ES-I3 (cell line): ENCODE data around the gene GABRR3.

Experiments
- H3K36me3 ChIP-seq: 2 replicates; pipeline ENCODE4 v1.6.1; 2013; ENCODE audit warnings: mild to moderate bottlenecking, low read length, control low read depth, moderate library complexity; ENCODE audit not compliant: insufficient read depth
- H3K4me1 ChIP-seq: 2 replicates; pipeline ENCODE4 v1.6.1; 2013; ENCODE audit warnings: mild to moderate bottlenecking, control low read depth, low read length; ENCODE audit not compliant: insufficient read depth
- H3K9ac ChIP-seq: 2 replicates; pipeline ENCODE4 v1.6.1; 2013; ENCODE audit warnings: low read depth, mild to moderate bottlenecking, low read length, moderate library complexity
- H3K9me3 ChIP-seq: 2 replicates; pipeline ENCODE4 v1.6.1; 2013; ENCODE audit warnings: mild to moderate bottlenecking, low read length, moderate library complexity; ENCODE audit not compliant: control insufficient read depth, insufficient read depth

GABRR3 gene

GRCh38 chr3:97968376-97968775 lies 66.7 kb downstream of the GABRR3 start:
- Histone ChIP-seq H3K36me3 (no peaks in the 10 kb centered on the region), H3K4me1 (no peaks in the 10 kb centered on the region), H3K9ac (no peak overlapping the region), H3K9me3 (no peaks in the 10 kb centered on the region)

DNA sequence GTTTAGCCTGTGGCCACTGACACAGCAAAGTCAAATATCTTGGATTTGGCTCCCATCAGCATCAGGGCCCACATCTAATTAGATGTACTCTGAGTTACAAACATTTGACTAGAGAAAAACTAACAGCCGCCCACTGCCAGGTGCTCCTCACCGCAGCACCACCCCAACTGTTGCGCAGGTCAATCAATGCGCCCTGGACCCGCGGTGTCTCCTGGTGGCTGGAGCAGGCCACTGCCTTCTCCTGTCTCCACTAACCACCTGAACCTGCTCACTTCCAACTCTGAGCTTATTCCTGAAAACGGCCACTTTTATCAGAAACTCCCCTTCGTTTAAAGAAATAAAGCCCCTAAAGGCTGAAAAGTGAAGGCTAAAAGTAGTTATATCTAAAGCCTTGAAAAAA lies 67.1 kb downstream of the GABRR3 start:
- Histone ChIP-seq H3K36me3 (no peaks in the 10 kb centered on the region), H3K9ac (no peak overlapping the region), H3K9me3 (no peaks in the 10 kb centered on the region), H3K4me1 (no peaks in the 10 kb centered on the region)

GRCh38 chr3:97960993-97961766 lies 73.9 kb downstream of the GABRR3 start:
- H3K9ac ChIP-seq = no peak overlapping the region
- H3K9me3 ChIP-seq = no peaks in the 10 kb centered on the region
- H3K36me3 ChIP-seq = no peaks in the 10 kb centered on the region; the same call in 1 of the 2 replicates

GRCh38 chr3:97960551-97960950 lies 74.6 kb downstream of the GABRR3 start:
- Histone ChIP-seq H3K9me3 (no peaks in the 10 kb centered on the region), H3K9ac (no peak overlapping the region), H3K36me3 (no peaks in the 10 kb centered on the region; the same call in 1 of the 2 replicates), H3K4me1 (no peaks in the 10 kb centered on the region)

More at GRCh38 chr3:97960993-97961766, 73.9 kb downstream of the GABRR3 start:
- no peaks in the 10 kb centered on the region for H3K4me1 ChIP-seq

GRCh38 chr3:97959872-97960271 lies 75.2 kb downstream of the GABRR3 start:
- Histone ChIP-seq H3K9me3 (no peaks in the 10 kb centered on the region), H3K4me1 (no peaks in the 10 kb centered on the region), H3K36me3 (no peaks in the 10 kb centered on the region; the same call in 1 of the 2 replicates), H3K9ac (no peak overlapping the region)

- H3K9me3 ChIP-seq = no peaks in the 10 kb centered on the region
- no peaks in the 10 kb centered on the region for H3K4me1 ChIP-seq
- no peaks in the 10 kb centered on the region; the same call in 1 of the 2 replicates for H3K36me3 ChIP-seq
- H3K9ac ChIP-seq = no peak overlapping the region
These were observed 76.3 kb downstream of the GABRR3 start for GRCh38 chr3:97958796-97959195.

- H3K4me1 ChIP-seq = no peaks in the 10 kb centered on the region
- H3K36me3 ChIP-seq = no peaks in the 10 kb centered on the region; the same call in 1 of the 2 replicates
- H3K9me3 ChIP-seq = no peaks in the 10 kb centered on the region
- no peak overlapping the region for H3K9ac ChIP-seq
These were observed 76.7 kb downstream of the GABRR3 start for GRCh38 chr3:97958396-97958795.

DNA sequence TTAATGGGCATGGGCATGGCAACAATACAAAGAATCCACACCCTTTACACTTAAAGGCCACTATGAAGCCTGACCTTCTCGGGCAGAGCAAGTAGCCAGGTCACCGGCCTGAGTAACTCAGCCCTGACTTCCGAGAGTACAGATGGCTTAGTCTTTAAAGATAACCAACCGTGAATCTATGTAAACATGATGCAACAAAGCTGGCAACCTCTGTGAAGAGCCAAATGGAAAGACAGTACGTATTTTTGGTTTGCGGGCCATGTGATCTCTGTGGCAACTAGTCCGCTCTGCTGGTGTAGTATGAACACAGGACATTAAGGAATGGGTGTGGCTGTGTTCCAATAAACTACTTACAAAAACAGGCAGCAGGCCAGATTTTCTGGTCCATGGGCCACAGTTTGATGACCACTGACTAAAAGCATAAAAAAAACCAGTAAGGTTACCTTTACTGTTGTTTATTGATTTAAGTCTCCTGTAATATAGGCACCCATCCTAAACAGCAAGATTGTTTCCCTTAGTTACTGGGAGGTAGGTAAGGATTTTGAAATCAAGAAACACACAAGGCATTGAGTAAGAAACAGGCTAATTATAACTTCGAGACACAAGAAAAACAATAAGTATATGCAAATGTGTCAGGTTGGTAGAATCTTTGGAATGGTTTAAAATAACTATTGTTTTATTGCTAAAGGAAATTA lies 77.4 kb downstream of the GABRR3 start:
- Histone ChIP-seq H3K36me3 (no peaks in the 10 kb centered on the region; the same call in 1 of the 2 replicates), H3K9me3 (no peaks in the 10 kb centered on the region), H3K9ac (no peak overlapping the region), H3K4me1 (no peaks in the 10 kb centered on the region)

- H3K4me1 ChIP-seq = no peaks in the 10 kb centered on the region
- no peaks in the 10 kb centered on the region for H3K9me3 ChIP-seq
- H3K9ac ChIP-seq = no peak overlapping the region
- no peaks in the 10 kb centered on the region; the same call in 1 of the 2 replicates for H3K36me3 ChIP-seq
These were observed 79.1 kb downstream of the GABRR3 start for GRCh38 chr3:97956051-97956450.

GRCh38 chr3:97954228-97954827 lies 80.8 kb downstream of the GABRR3 start:
- Histone ChIP-seq H3K36me3 (peaks cover 4% of the 10 kb centered on the region; the same call in 1 of the 2 replicates), H3K4me1 (no peaks in the 10 kb centered on the region), H3K9me3 (no peaks in the 10 kb centered on the region), H3K9ac (no peak overlapping the region)

- H3K4me1 ChIP-seq = no peaks in the 10 kb centered on the region
- no peak overlapping the region for H3K9ac ChIP-seq
- no peaks in the 10 kb centered on the region for H3K9me3 ChIP-seq
- peaks cover 4% of the 10 kb centered on the region; the same call in 1 of the 2 replicates for H3K36me3 ChIP-seq
These were observed 82.2 kb downstream of the GABRR3 start for GRCh38 chr3:97952872-97953271.

GRCh38 chr3:97952280-97952679 lies 82.8 kb downstream of the GABRR3 start:
- no peak overlapping the region for H3K9ac ChIP-seq
- H3K9me3 ChIP-seq = no peaks in the 10 kb centered on the region
- H3K36me3 ChIP-seq = peaks cover 4% of the 10 kb centered on the region; the same call in 1 of the 2 replicates
- H3K4me1 ChIP-seq = no peaks in the 10 kb centered on the region

DNA sequence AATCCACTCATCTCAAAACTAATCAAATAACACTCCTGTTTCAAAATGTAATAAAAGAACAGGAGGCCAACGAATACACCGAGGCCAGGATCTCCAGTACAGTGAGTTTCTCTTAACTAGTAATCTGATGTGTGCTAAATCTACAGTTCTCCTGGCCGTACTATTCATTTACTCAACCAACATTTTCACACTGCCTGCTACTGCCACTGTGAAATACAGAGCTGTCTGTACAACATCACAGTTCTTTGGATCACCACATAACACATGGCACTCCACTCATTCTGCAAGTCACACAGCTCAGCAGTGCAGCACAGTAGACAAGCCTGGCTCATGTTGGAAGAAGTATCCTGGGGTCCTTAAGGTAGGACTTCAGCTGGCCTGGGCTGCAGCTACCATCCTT lies 84.8 kb downstream of the GABRR3 start:
- peaks cover 4% of the 10 kb centered on the region; the same call in 1 of the 2 replicates for H3K36me3 ChIP-seq
- H3K9me3 ChIP-seq = no peaks in the 10 kb centered on the region

DNA sequence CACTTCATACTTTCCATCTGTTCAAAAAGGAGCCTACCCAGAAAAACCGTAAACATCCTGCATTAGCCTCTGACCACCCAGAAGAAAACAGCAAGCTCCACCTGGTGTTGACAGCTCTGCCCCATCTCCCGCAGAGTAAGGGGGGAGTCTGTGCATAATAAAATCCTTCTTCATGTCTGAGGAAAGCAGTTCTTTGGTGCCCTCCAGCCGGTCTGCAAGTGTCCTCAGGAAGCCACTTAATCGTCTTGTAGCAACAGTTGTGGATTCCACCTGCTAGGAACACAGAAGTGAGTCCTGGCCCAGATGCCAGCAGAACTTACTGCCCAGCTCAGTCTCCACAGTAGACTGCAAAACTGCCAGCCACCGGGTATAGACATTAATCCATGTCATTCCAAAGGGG lies 85.4 kb downstream of the GABRR3 start:
- Histone ChIP-seq H3K36me3 (peaks cover 4% of the 10 kb centered on the region; the same call in 1 of the 2 replicates), H3K9ac (no peak overlapping the region), H3K9me3 (no peaks in the 10 kb centered on the region), H3K4me1 (no peaks in the 10 kb centered on the region)

More for the DNA sequence above, 84.8 kb downstream of the GABRR3 start:
- Histone ChIP-seq H3K9ac (no peak overlapping the region), H3K4me1 (no peaks in the 10 kb centered on the region)
